SH-SY5Y (cell line): ENCODE data around the gene COL4A6.

Source experiments
- GATA2 ChIP-seq: IDR thresholded peaks from 2 replicates; pipeline ENCODE4 v1.6.1; 2011; ENCODE audit warnings: mild to moderate bottlenecking, low read depth, low read length
- GATA3 ChIP-seq: IDR thresholded peaks from 2 replicates; pipeline ENCODE4 v1.6.1; 2011; ENCODE audit warnings: low read depth, mild to moderate bottlenecking, low read length, moderate library complexity

GRCh38 chrX:108322234-108322633 is 116.0 kb downstream of the COL4A6 start:
- TF ChIP-seq GATA2 (no peak), GATA3 (no peak)
